Mucosa of rectum (tissue), 2 donors: Measurements from ENCODE around the gene ZNF317.
A peak's percentile ranks its signal among the peaks of the same experiment; 100 is the strongest.

Source experiments
- H3K27ac ChIP-seq, 2 donors: one replicate each; pipeline ENCODE4 v1.7.0; 2013; ENCODE audit warnings: inconsistent platforms in 2 of 2, low read depth in 2 of 2, low read length in 2 of 2
- H3K27me3 ChIP-seq, 2 donors: one replicate each; pipeline ENCODE4 v1.7.0; 2013; ENCODE audit warnings: low read length in 2 of 2; ENCODE audit not compliant: control insufficient read depth in 2 of 2, insufficient read depth in 2 of 2
- H3K36me3 ChIP-seq, 2 donors: one replicate each; pipeline ENCODE4 v1.7.0; 2013; ENCODE audit warnings: low read length in 2 of 2; ENCODE audit not compliant: control insufficient read depth in 2 of 2, insufficient read depth in 2 of 2
- H3K4me1 ChIP-seq, 2 donors: one replicate each; pipeline ENCODE4 v1.7.0; 2013; ENCODE audit warnings: low read length in 2 of 2, mild to moderate bottlenecking in 1 of 2; ENCODE audit not compliant: control insufficient read depth in 2 of 2, insufficient read depth in 2 of 2
- H3K4me3 ChIP-seq, 2 donors: one replicate each; pipeline ENCODE4 v1.7.0; 2013; ENCODE audit warnings: low read length in 2 of 2
- H3K9ac ChIP-seq, 2 donors: one replicate each; pipeline ENCODE4 v1.7.0; 2013; ENCODE audit warnings: low read length in 2 of 2, low read depth in 1 of 2, mild to moderate bottlenecking in 1 of 2
- H3K9me3 ChIP-seq, 2 donors: one replicate each; pipeline ENCODE4 v1.7.0; 2013; ENCODE audit warnings: low read length in 2 of 2; ENCODE audit not compliant: control insufficient read depth in 2 of 2
- donor health status: healthy.
- donor health status: Normal muscosa, but diverticular disease.

ZNF317 gene

GRCh38 chr19:9144920-9145319, 4.7 kb downstream of the ZNF317 start:
- Histone ChIP-seq H3K36me3 (peaks cover 8 to 18% of the 10 kb centered on the region in 2 donors), H3K27me3 (no peaks in the 10 kb centered on the region), H3K9ac (no peak overlapping the region), H3K27ac (no peak overlapping the region), H3K4me3 (no peak overlapping the region), H3K9me3 (peaks cover 0 to 9% of the 10 kb centered on the region in 2 donors), H3K4me1 (peaks cover 7 to 8% of the 10 kb centered on the region in 2 donors)

GRCh38 chr19:9146882-9147281, 6.7 kb downstream of the ZNF317 start:
- Histone ChIP-seq H3K4me3 (no peak overlapping the region), H3K36me3 (peaks cover 8 to 21% of the 10 kb centered on the region in 2 donors), H3K9me3 (peaks cover 0 to 9% of the 10 kb centered on the region in 2 donors), H3K4me1 (peaks cover 0 to 3% of the 10 kb centered on the region in 2 donors), H3K27ac (no peak overlapping the region), H3K27me3 (no peaks in the 10 kb centered on the region), H3K9ac (no peak overlapping the region)

GRCh38 chr19:9148697-9149096, 8.5 kb downstream of the ZNF317 start:
- Histone ChIP-seq H3K36me3 (peaks cover 11 to 31% of the 10 kb centered on the region in 2 donors), H3K4me3 (no peak overlapping the region), H3K27me3 (no peaks in the 10 kb centered on the region), H3K4me1 (peaks cover 0 to 3% of the 10 kb centered on the region in 2 donors), H3K9ac (no peak overlapping the region), H3K27ac (no peak overlapping the region), H3K9me3 (peaks cover 6 to 9% of the 10 kb centered on the region in 2 donors)

GRCh38 chr19:9149997-9150396, 9.8 kb downstream of the ZNF317 start:
- Histone ChIP-seq H3K36me3 (peaks cover 11 to 30% of the 10 kb centered on the region in 2 donors), H3K27ac (no peak overlapping the region), H3K9me3 (peaks cover 6 to 8% of the 10 kb centered on the region in 2 donors)

GRCh38 chr19:9150650-9151049, 10.5 kb downstream of the ZNF317 start:
- Histone ChIP-seq H3K9ac (no peak overlapping the region), H3K27ac (no peak overlapping the region), H3K9me3 (peaks cover 6 to 10% of the 10 kb centered on the region in 2 donors), H3K4me1 (peaks cover 0 to 3% of the 10 kb centered on the region in 2 donors), H3K4me3 (no peak overlapping the region), H3K36me3 (peaks cover 11 to 34% of the 10 kb centered on the region in 2 donors), H3K27me3 (no peaks in the 10 kb centered on the region)

More at GRCh38 chr19:9149997-9150396, 9.8 kb downstream of the ZNF317 start:
- Histone ChIP-seq H3K4me3 (no peak overlapping the region), H3K9ac (no peak overlapping the region), H3K4me1 (peaks cover 0 to 3% of the 10 kb centered on the region in 2 donors), H3K27me3 (no peaks in the 10 kb centered on the region)

- Histone ChIP-seq H3K4me1 (peaks cover 0 to 3% of the 10 kb centered on the region in 2 donors), H3K27ac (no peak overlapping the region), H3K9me3 (peaks cover 6 to 15% of the 10 kb centered on the region in 2 donors), H3K27me3 (no peaks in the 10 kb centered on the region), H3K4me3 (no peak overlapping the region), H3K9ac (no peak overlapping the region), H3K36me3 (peaks cover 18 to 41% of the 10 kb centered on the region in 2 donors)
Observed at GRCh38 chr19:9151367-9151766, 11.2 kb downstream of the ZNF317 start.

- H3K27me3 ChIP-seq = no peaks in the 10 kb centered on the region
- H3K36me3 ChIP-seq = peaks cover 44 to 66% of the 10 kb centered on the region in 2 donors
- H3K9ac ChIP-seq = no peak overlapping the region
- H3K4me3 ChIP-seq = peak overlapping the region in 1 of 2 donors; percentile 4
- H3K4me1 ChIP-seq = no peaks in the 10 kb centered on the region
- no peak overlapping the region for H3K27ac ChIP-seq
- peaks cover 15 to 32% of the 10 kb centered on the region in 2 donors for H3K9me3 ChIP-seq
Observed at GRCh38 chr19:9155591-9155990, 15.4 kb downstream of the ZNF317 start.

GRCh38 chr19:9156304-9156703, 16.1 kb downstream of the ZNF317 start:
- Histone ChIP-seq H3K36me3 (peaks cover 51 to 71% of the 10 kb centered on the region in 2 donors), H3K4me3 (no peak overlapping the region), H3K9me3 (peaks cover 22 to 34% of the 10 kb centered on the region in 2 donors), H3K9ac (no peak overlapping the region), H3K27me3 (no peaks in the 10 kb centered on the region), H3K4me1 (no peaks in the 10 kb centered on the region), H3K27ac (no peak overlapping the region)

- peaks cover 27 to 36% of the 10 kb centered on the region in 2 donors for H3K9me3 ChIP-seq
- no peaks in the 10 kb centered on the region for H3K27me3 ChIP-seq
- H3K27ac ChIP-seq = no peak overlapping the region
- no peak overlapping the region for H3K4me3 ChIP-seq
- H3K36me3 ChIP-seq = peaks cover 67 to 82% of the 10 kb centered on the region in 2 donors
- H3K9ac ChIP-seq = no peak overlapping the region
- H3K4me1 ChIP-seq = no peaks in the 10 kb centered on the region
Observed at GRCh38 chr19:9159891-9160290, 19.7 kb downstream of the ZNF317 start.

GRCh38 chr19:9161427-9161826, 21.2 kb downstream of the ZNF317 start:
- no peaks in the 10 kb centered on the region for H3K27me3 ChIP-seq
- peaks cover 59 to 75% of the 10 kb centered on the region in 2 donors for H3K36me3 ChIP-seq
- no peak overlapping the region for H3K9ac ChIP-seq
- no peaks in the 10 kb centered on the region for H3K4me1 ChIP-seq
- H3K4me3 ChIP-seq = no peak overlapping the region
- no peak overlapping the region for H3K27ac ChIP-seq
- H3K9me3 ChIP-seq = peaks cover 24 to 26% of the 10 kb centered on the region in 2 donors
